ENCODE results near the gene PADI2. TPM values are rescaled to one million over a fixed set of nuclear protein-coding genes. Genes with fewer than 3 reads are reported as not detected.

PADI2 gene
- total RNA-seq, 4 donors from 2014 or later, result 156 to 176 (median 171) TPM

GRCh38 chr1:17059391-17060305, 59.6 kb downstream of the PADI2 start:
- H3K27me3 ChIP-seq, result no peaks in the 10 kb centered on the region
- H3K27ac ChIP-seq, result no peak overlapping the region
- H3K4me3 ChIP-seq, result no peak overlapping the region
- DNase-seq (peak; percentile 54 to 69), ATAC-seq (peak; percentile 67 to 77)
- no peaks in the 10 kb centered on the region for H3K36me3 ChIP-seq
- peaks cover 32 to 33% of the 10 kb centered on the region in 2 donors for H3K4me1 ChIP-seq
- in situ Hi-C loops (cut with MboI; ENCODE audit: low sequenced_read_pairs in 4 of 4) (loop anchor here (5.0 to 10.0 kb wide), 3 partner anchors 63 to 178 kb away; no protein-coding TSS in a partner anchor), intact Hi-C loops (cut with DNase I; ENCODE audit: low total_unique reads) (loop anchor here (1.0 to 10.0 kb wide), 4 partner anchors 66 to 375 kb away; partner anchors contain the start of gene RCC2)
- H3K9me3 ChIP-seq, result no peaks in the 10 kb centered on the region
- TF ChIP-seq, protein P1, sequence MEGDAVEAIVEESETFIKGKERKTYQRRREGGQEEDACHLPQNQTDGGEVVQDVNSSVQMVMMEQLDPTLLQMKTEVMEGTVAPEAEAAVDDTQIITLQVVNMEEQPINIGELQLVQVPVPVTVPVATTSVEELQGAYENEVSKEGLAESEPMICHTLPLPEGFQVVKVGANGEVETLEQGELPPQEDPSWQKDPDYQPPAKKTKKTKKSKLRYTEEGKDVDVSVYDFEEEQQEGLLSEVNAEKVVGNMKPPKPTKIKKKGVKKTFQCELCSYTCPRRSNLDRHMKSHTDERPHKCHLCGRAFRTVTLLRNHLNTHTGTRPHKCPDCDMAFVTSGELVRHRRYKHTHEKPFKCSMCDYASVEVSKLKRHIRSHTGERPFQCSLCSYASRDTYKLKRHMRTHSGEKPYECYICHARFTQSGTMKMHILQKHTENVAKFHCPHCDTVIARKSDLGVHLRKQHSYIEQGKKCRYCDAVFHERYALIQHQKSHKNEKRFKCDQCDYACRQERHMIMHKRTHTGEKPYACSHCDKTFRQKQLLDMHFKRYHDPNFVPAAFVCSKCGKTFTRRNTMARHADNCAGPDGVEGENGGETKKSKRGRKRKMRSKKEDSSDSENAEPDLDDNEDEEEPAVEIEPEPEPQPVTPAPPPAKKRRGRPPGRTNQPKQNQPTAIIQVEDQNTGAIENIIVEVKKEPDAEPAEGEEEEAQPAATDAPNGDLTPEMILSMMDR (IDR thresholded peaks at IDR 0.05 in 4 of 5, conservative IDR thresholded peaks at IDR 0.05 in 1 of 5), result peak; percentile 71 to 85 (median 80)
- TF ChIP-seq POLR2A (IDR thresholded peaks at IDR 0.05), result no peak

DNA sequence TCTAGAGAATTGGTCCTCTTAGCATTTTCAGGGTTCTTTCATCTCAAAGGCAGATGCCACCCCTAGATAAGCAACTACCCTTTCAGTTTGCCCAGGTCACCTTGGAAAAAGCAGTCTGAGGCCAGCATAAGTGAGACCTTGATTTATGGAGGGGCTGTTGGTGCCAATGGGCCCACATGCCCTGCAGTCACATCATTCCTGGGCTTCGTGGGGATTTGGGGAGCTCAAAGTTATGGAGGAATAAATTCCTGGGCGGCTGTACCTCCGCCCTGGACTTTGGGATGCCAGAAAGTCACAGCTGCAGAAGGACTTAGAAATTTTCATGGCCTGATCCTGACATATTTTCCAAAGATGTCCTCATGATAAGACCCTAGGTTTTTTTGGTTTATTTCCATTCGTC, 62.7 kb downstream of the PADI2 start:
- Histone ChIP-seq H3K4me3 (no peak overlapping the region), H3K27me3 (no peaks in the 10 kb centered on the region), H3K4me1 (peaks cover 29% of the 10 kb centered on the region in 2 donors), H3K36me3 (peaks cover 0 to 8% of the 10 kb centered on the region in 2 donors), H3K27ac (no peak overlapping the region), H3K9me3 (no peaks in the 10 kb centered on the region)
- intact Hi-C loops (cut with DNase I; ENCODE audit: low total_unique reads), result loop anchor here (10.0 kb wide), 1 partner anchor 378 kb away; the partner anchor contains the start of gene RCC2
- in situ Hi-C loops (cut with MboI; ENCODE audit: low sequenced_read_pairs in 4 of 4), result no loop called here
- no peak for DNase-seq
- TF ChIP-seq, protein P1 (IDR thresholded peaks at IDR 0.05 in 4 of 5, conservative IDR thresholded peaks at IDR 0.05 in 1 of 5), result no peak
- TF ChIP-seq POLR2A (IDR thresholded peaks at IDR 0.05), result no peak
- ATAC-seq, result no peak

DNA sequence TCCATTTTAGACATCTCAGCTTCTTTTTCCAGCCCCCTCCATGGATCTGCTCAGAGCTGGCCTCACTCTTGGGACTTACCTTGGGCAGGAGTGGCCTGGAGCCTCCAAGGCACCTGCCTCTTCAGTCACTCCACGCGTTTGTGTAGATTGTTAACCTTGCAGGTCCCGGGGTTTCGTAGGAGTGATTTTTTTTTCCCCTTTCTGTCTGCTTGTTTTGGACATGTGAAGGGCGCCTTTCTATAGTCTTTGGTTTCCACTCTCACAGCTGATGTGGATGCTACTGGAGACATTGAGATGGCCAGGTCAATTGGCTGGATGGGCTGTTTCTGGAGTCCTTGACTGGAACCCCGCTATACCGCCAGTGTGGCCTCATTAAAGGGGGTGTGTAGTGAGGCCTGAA, 63.5 kb downstream of the PADI2 start:
- Histone ChIP-seq H3K4me1 (peaks cover 31 to 33% of the 10 kb centered on the region in 2 donors), H3K9me3 (no peaks in the 10 kb centered on the region), H3K27ac (no peak overlapping the region), H3K4me3 (no peak overlapping the region), H3K36me3 (peaks cover 0 to 8% of the 10 kb centered on the region in 2 donors), H3K27me3 (no peaks in the 10 kb centered on the region)
- intact Hi-C loops (cut with DNase I; ENCODE audit: low total_unique reads), result loop anchor here (10.0 kb wide), 1 partner anchor 379 kb away; the partner anchor contains the start of gene RCC2
- no peak for DNase-seq
- TF ChIP-seq POLR2A (IDR thresholded peaks at IDR 0.05), result no peak
- TF ChIP-seq, protein P1 (IDR thresholded peaks at IDR 0.05 in 4 of 5, conservative IDR thresholded peaks at IDR 0.05 in 1 of 5), result no peak
- no peak for ATAC-seq
- in situ Hi-C loops (cut with MboI; ENCODE audit: low sequenced_read_pairs in 4 of 4), result no loop called here

DNA sequence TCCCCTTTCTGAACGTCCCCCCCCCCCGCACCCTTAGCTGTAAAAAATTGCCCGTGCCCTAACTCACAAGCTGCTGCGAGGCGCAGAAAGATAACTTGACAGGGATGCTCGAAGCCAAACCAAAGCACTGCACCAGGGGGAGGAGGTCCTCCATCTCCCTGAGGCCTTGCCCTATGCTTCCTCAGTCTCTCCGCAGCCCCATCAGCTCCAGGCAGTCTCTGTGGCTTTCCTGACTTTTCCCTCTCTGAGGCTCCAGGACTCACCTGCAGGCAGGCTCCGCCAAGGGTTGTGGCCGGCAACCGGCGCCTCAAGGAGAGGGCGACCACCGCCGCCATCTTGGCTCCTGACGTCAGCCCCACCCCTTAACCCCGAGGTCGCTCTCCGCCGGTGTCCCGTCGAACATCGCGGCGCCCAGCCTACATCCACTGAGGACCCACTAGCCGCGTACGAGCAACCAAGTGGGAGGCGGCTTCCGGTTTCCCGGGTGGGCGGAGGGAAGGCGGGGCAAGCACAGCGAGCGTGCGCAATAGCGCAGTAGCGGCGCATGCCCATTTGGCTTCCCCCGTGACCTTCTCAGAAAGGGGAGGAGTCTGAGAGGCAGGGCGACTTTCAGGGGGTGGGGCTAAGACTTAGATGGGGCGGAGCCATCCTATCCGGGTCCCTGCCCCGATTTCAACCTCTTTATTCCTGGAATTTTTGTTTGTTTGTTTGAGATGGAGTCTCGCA, 65.4 kb downstream of the PADI2 start, which contains the start of gene SDHB:
Gene SDHB (minus strand): TSS at position 348 of the 726 bp plus-strand sequence. CDS start 13 bp downstream, at position 335.
- Histone ChIP-seq H3K27me3 (no peaks in the 10 kb centered on the region), H3K9me3 (no peaks in the 10 kb centered on the region), H3K27ac (peak within 1 kb of the TSS; percentile 96 to 97 (median 96)), H3K4me3 (peak within 1 kb of the TSS; percentile 92 to 97 (median 94)), H3K4me1 (peaks cover 23 to 24% of the 10 kb centered on the region in 2 donors), H3K36me3 (peaks cover 0 to 16% of the 10 kb centered on the region in 2 donors)
- in situ Hi-C loops (cut with MboI; ENCODE audit: low sequenced_read_pairs in 4 of 4) (no loop called here), intact Hi-C loops (cut with DNase I; ENCODE audit: low total_unique reads) (loop anchor here (5.0 to 10.0 kb wide), 3 partner anchors 42 to 381 kb away; partner anchors contain the start of genes ATP13A2 and RCC2)
- ATAC-seq (peak; percentile 95 to 97), DNase-seq (peak; percentile 98)
- TF ChIP-seq POLR2A (IDR thresholded peaks at IDR 0.05), result peak; percentile 95 to 97
- TF ChIP-seq, protein P1 (IDR thresholded peaks at IDR 0.05 in 4 of 5, conservative IDR thresholded peaks at IDR 0.05 in 1 of 5), result no peak

All from gastrocnemius medialis (tissue), 4 donors.